ENCODE measurements around the gene SNX9.

DNA sequence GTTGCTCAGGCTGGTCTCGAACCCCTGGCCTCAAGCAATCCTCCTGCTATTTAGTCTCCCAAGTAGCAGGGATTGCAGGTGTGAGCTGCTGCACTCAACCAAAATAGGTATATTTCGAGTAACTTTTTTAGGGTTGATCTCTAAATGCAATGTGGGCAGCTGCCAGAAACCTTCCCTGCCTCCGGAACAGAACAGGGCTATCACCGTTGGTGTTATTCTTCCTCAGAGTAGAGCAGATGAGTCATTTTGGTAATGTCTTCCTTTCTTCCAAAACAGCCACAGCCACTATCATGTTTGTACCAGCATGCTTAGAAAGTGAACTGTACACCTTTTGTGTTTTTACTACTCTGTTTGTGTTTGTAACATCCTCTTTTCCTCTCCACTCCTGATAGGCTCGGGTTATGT, 44.1 kb downstream of the SNX9 start:
- TF ChIP-seq, protein P1, sequence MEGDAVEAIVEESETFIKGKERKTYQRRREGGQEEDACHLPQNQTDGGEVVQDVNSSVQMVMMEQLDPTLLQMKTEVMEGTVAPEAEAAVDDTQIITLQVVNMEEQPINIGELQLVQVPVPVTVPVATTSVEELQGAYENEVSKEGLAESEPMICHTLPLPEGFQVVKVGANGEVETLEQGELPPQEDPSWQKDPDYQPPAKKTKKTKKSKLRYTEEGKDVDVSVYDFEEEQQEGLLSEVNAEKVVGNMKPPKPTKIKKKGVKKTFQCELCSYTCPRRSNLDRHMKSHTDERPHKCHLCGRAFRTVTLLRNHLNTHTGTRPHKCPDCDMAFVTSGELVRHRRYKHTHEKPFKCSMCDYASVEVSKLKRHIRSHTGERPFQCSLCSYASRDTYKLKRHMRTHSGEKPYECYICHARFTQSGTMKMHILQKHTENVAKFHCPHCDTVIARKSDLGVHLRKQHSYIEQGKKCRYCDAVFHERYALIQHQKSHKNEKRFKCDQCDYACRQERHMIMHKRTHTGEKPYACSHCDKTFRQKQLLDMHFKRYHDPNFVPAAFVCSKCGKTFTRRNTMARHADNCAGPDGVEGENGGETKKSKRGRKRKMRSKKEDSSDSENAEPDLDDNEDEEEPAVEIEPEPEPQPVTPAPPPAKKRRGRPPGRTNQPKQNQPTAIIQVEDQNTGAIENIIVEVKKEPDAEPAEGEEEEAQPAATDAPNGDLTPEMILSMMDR (conservative IDR thresholded peaks at IDR 0.05) = no peak
- TF ChIP-seq ZFX (IDR thresholded peaks at IDR 0.05) = no peak
